HG02981 (cell line): Measurements from ENCODE around the gene SERPINB8.

Source experiments
- ATAC-seq: cut with Tn5 transposase; IDR thresholded peaks from one replicate; pipeline ENCODE4 v1.9.1; 2021; ENCODE audit warnings: mild to moderate bottlenecking, moderate library complexity; ENCODE audit not compliant: unreplicated experiment

SERPINB8 gene

GRCh38 chr18:63964908-63965307 lies 5.0 kb upstream of the SERPINB8 start:
- no peak for ATAC-seq

GRCh38 chr18:63965716-63966330 lies 4.1 kb upstream of the SERPINB8 start:
- ATAC-seq: no peak

GRCh38 chr18:63970809-63971205 lies 926 bp downstream of the SERPINB8 start:
- no peak for ATAC-seq

- no peak for ATAC-seq
Observed at GRCh38 chr18:63971320-63972001, 1.6 kb downstream of the SERPINB8 start.

GRCh38 chr18:63972002-63972376 lies 2.1 kb downstream of the SERPINB8 start:
- no peak for ATAC-seq

GRCh38 chr18:63974991-63975390 lies 5.1 kb downstream of the SERPINB8 start:
- no peak for ATAC-seq

GRCh38 chr18:63975628-63976027 lies 5.7 kb downstream of the SERPINB8 start:
- no peak for ATAC-seq

- no peak for ATAC-seq
Observed at GRCh38 chr18:63977040-63977439, 7.2 kb downstream of the SERPINB8 start.

- ATAC-seq: peak; percentile 66
Observed at GRCh38 chr18:63979409-63979920, 9.6 kb downstream of the SERPINB8 start.

GRCh38 chr18:63980027-63980426 lies 10.1 kb downstream of the SERPINB8 start:
- no peak for ATAC-seq

GRCh38 chr18:63980896-63981460 lies 11.1 kb downstream of the SERPINB8 start:
- no peak for ATAC-seq

GRCh38 chr18:63981719-63982118 lies 11.8 kb downstream of the SERPINB8 start:
- ATAC-seq: no peak

- ATAC-seq: no peak
Observed at GRCh38 chr18:63982361-63982760, 12.5 kb downstream of the SERPINB8 start.

- no peak for ATAC-seq
Observed at GRCh38 chr18:63986885-63987284, 17.0 kb downstream of the SERPINB8 start.

GRCh38 chr18:63987743-63988142 lies 17.9 kb downstream of the SERPINB8 start:
- ATAC-seq: no peak

- no peak for ATAC-seq
Observed at GRCh38 chr18:63992751-63993150, 22.9 kb downstream of the SERPINB8 start.

- ATAC-seq: peak; percentile 43
Observed at GRCh38 chr18:63994783-63995399, 25.0 kb downstream of the SERPINB8 start.

GRCh38 chr18:63997041-63997440 lies 27.2 kb downstream of the SERPINB8 start:
- ATAC-seq: no peak

GRCh38 chr18:63997606-63998005 lies 27.7 kb downstream of the SERPINB8 start:
- no peak for ATAC-seq

GRCh38 chr18:63999871-64000270 lies 30.0 kb downstream of the SERPINB8 start:
- ATAC-seq: no peak

GRCh38 chr18:64002581-64002980 lies 32.7 kb downstream of the SERPINB8 start:
- no peak for ATAC-seq

- no peak for ATAC-seq
Observed at GRCh38 chr18:64009305-64009704, 39.4 kb downstream of the SERPINB8 start.
